Natural killer cell (primary cell): ENCODE data around the gene RBMS3. TPM values are rescaled to one million over a fixed set of nuclear protein-coding genes. Genes with fewer than 3 reads are reported as not detected.

ENCODE experiments used
- ATAC-seq, 3 donors: fragments of 150-1000 bp in 2 of 3; fragments of 200-7000 bp in 1 of 3; cut with Tn5 transposase; 1 replicate in 1 of 3; 2 replicates in 2 of 3; pipeline ENCODE4 v1.10.0; 2021; ENCODE audit warnings: mild to moderate bottlenecking in 2 of 3, moderate library complexity in 2 of 3
- DNase-seq, 2 donors: peaks; one replicate each; pipeline versions ENCODE4 v3.0.0 to v3.0.0-alpha.2; 2013 to 2021; ENCODE audit warnings: mixed read lengths in 1 of 2
- H3K27ac ChIP-seq: one replicate; pipeline ENCODE4 v1.5.1; 2013; ENCODE audit warnings: mild to moderate bottlenecking, low read length
- H3K27me3 ChIP-seq: one replicate; pipeline ENCODE4 v1.6.1; 2013; ENCODE audit warnings: low read length; ENCODE audit not compliant: control insufficient read depth, insufficient read depth
- H3K36me3 ChIP-seq: one replicate; pipeline ENCODE4 v1.6.1; 2013; ENCODE audit warnings: low read length; ENCODE audit not compliant: control insufficient read depth, insufficient read depth
- H3K4me1 ChIP-seq: one replicate; pipeline ENCODE4 v1.6.1; 2013; ENCODE audit warnings: low read length; ENCODE audit not compliant: control insufficient read depth, insufficient read depth
- H3K4me3 ChIP-seq: one replicate; pipeline ENCODE4 v1.5.1; 2013; ENCODE audit warnings: low read length
- H3K9me3 ChIP-seq: one replicate; pipeline ENCODE4 v1.6.1; 2013; ENCODE audit warnings: low read length; ENCODE audit not compliant: control insufficient read depth, insufficient read depth
- H3K27ac Mint-ChIP-seq, 2 donors: one replicate each; pipeline ENCODE4 v1.8.0; 2022; ENCODE audit warnings: mild to moderate bottlenecking in 2 of 2, mixed read lengths in 2 of 2, moderate library complexity in 1 of 2
- H3K27me3 Mint-ChIP-seq, 2 donors: one replicate each; pipeline ENCODE4 v1.8.0; 2022; ENCODE audit warnings: low read depth in 2 of 2, mixed read lengths in 2 of 2
- H3K36me3 Mint-ChIP-seq: one replicate; pipeline ENCODE4 v1.8.0; 2022; ENCODE audit warnings: mixed read lengths
- H3K4me1 Mint-ChIP-seq, 2 donors: one replicate each; pipeline ENCODE4 v1.8.0; 2022; ENCODE audit warnings: mixed read lengths in 2 of 2
- H3K4me3 Mint-ChIP-seq: one replicate; pipeline ENCODE4 v1.8.0; 2022; ENCODE audit warnings: mild to moderate bottlenecking, moderate library complexity, mixed read lengths
- H3K9me3 Mint-ChIP-seq, 2 donors: one replicate each; pipeline ENCODE4 v1.8.0; 2022; ENCODE audit warnings: mixed read lengths in 2 of 2
- CTCF ChIP-seq: fragments of 200-600 bp; IDR thresholded peaks from one replicate; pipeline ENCODE4 v1.8.0; 2022; ENCODE audit warnings: antibody characterized with exemption
- WGBS: methylation state at CpG from one replicate; pipeline ENCODE4 v1.1.7; 2013; ENCODE audit warnings: missing lambda C conversion rate; ENCODE audit not compliant: insufficient coverage; 5-methylcytosine and 5-hydroxymethylcytosine counted together
- intact Hi-C: fragments of 100-400 bp; cut with micrococcal nuclease; formaldehyde crosslinking; loops from one replicate; pipeline ENCODE4 v1.14.2; 2022
- total RNA-seq, 4 donors: library from RNA; stranded (reverse); fragments of 120-200 nt in 1 of 4; gene quantifications; one replicate each; pipeline versions ENCODE4 v1.2.3 to v1.2.4, GENCODE V29; 2013 to 2022

The RBMS3 gene
- total RNA-seq, 3 donors from 2014 or later (not counting 1 experiment from before 2014, with no cell fraction given), result 0.16 TPM; not detected in 2

- H3K27ac ChIP-seq, result no peak overlapping the region
- H3K9me3 Mint-ChIP-seq, result peaks cover 3 to 5% of the 10 kb centered on the region in 2 donors
- no peaks in the 10 kb centered on the region for H3K4me1 Mint-ChIP-seq
- H3K27me3 ChIP-seq, result no peaks in the 10 kb centered on the region
- TF ChIP-seq CTCF, result no peak
- intact Hi-C loops, result no loop called here
- no peak overlapping the region for H3K4me3 ChIP-seq
- no peak for ATAC-seq
- no peaks in the 10 kb centered on the region for H3K9me3 ChIP-seq
- no peaks in the 10 kb centered on the region for H3K4me1 ChIP-seq
- H3K4me3 Mint-ChIP-seq, result no peak overlapping the region
- H3K36me3 ChIP-seq, result no peaks in the 10 kb centered on the region
- no peaks in the 10 kb centered on the region for H3K27me3 Mint-ChIP-seq
- DNase-seq, result no peak
- WGBS, result 100% methylated on average over 3 of the region's 4 CpGs
- no peak overlapping the region for H3K27ac Mint-ChIP-seq
- H3K36me3 Mint-ChIP-seq, result no peaks in the 10 kb centered on the region
Observed at GRCh38 chr3:29370476-29371420, 89.9 kb downstream of the RBMS3 start.

GRCh38 chr3:29373131-29373680 is 92.3 kb downstream of the RBMS3 start:
- H3K27ac ChIP-seq, result no peak overlapping the region
- H3K4me3 ChIP-seq, result no peak overlapping the region
- no peaks in the 10 kb centered on the region for H3K4me1 ChIP-seq
- ATAC-seq (no peak), DNase-seq (no peak)
- H3K9me3 Mint-ChIP-seq, result peaks cover 3 to 5% of the 10 kb centered on the region in 2 donors
- no peak overlapping the region for H3K27ac Mint-ChIP-seq
- H3K4me3 Mint-ChIP-seq, result no peak overlapping the region
- intact Hi-C loops, result no loop called here
- no peaks in the 10 kb centered on the region for H3K9me3 ChIP-seq
- no peaks in the 10 kb centered on the region for H3K36me3 Mint-ChIP-seq
- TF ChIP-seq CTCF, result no peak
- H3K27me3 ChIP-seq, result no peaks in the 10 kb centered on the region
- no peaks in the 10 kb centered on the region for H3K4me1 Mint-ChIP-seq
- no peaks in the 10 kb centered on the region for H3K36me3 ChIP-seq
- no peaks in the 10 kb centered on the region for H3K27me3 Mint-ChIP-seq

GRCh38 chr3:29374226-29374625 is 93.4 kb downstream of the RBMS3 start:
- TF ChIP-seq CTCF, result no peak
- H3K36me3 Mint-ChIP-seq, result no peaks in the 10 kb centered on the region

More at GRCh38 chr3:29374226-29374625, 93.4 kb downstream of the RBMS3 start:
- ATAC-seq, result no peak
- no peaks in the 10 kb centered on the region for H3K4me1 Mint-ChIP-seq
- no peaks in the 10 kb centered on the region for H3K36me3 ChIP-seq
- H3K27me3 Mint-ChIP-seq, result no peaks in the 10 kb centered on the region
- H3K4me1 ChIP-seq, result no peaks in the 10 kb centered on the region
- H3K4me3 Mint-ChIP-seq, result no peak overlapping the region
- no peak for DNase-seq
- H3K27me3 ChIP-seq, result no peaks in the 10 kb centered on the region
- H3K27ac Mint-ChIP-seq, result no peak overlapping the region
- no peak overlapping the region for H3K4me3 ChIP-seq
- intact Hi-C loops, result no loop called here
- no peak overlapping the region for H3K27ac ChIP-seq
- peaks cover 3 to 5% of the 10 kb centered on the region in 2 donors for H3K9me3 Mint-ChIP-seq
- H3K9me3 ChIP-seq, result no peaks in the 10 kb centered on the region
